ENCODE measurements around the gene PRPF40B.

PRPF40B gene

GRCh38 chr12:49647827-49648711 is 24.7 kb downstream of the PRPF40B start:
- no peak overlapping the region for H2BK120ac ChIP-seq (ENCODE audit: insufficient read depth, low read length, poor library complexity)
- no peak overlapping the region for H2BK12ac ChIP-seq (ENCODE audit: low read length)
- H4K12ac ChIP-seq (ENCODE audit: low read depth, low read length) = no peak overlapping the region
- no peak overlapping the region for H2AFZ ChIP-seq (ENCODE audit: insufficient read depth, low read length, poor library complexity)
- no peak overlapping the region for H3K18ac ChIP-seq (ENCODE audit: low read length)
- no peak overlapping the region for H3K23ac ChIP-seq (ENCODE audit: low read length)
- no peak overlapping the region for H4K8ac ChIP-seq (ENCODE audit: low read depth, low read length)
- H3K4me1 ChIP-seq (ENCODE audit: control insufficient read depth in 1 of 2, insufficient read depth in 2 of 2, low read length in 2 of 2) = peaks cover 10 to 15% of the 10 kb centered on the region in 2 experiments
- no peaks in the 10 kb centered on the region for H3K9me3 ChIP-seq (ENCODE audit: insufficient read depth, low read depth, low read length)
- H3K4me2 ChIP-seq (ENCODE audit: low read length) = no peak overlapping the region
- no peak overlapping the region for H4K91ac ChIP-seq (ENCODE audit: low read depth, low read length)
- H3K9ac ChIP-seq (ENCODE audit: low read length) = no peak overlapping the region
- H3K79me2 ChIP-seq (ENCODE audit: control insufficient read depth, insufficient read depth, low read length, poor library complexity) = no peaks in the 10 kb centered on the region
- no peak overlapping the region for H2BK5ac ChIP-seq (ENCODE audit: low read depth, low read length, poor library complexity)
- no peak overlapping the region for H3K4ac ChIP-seq (ENCODE audit: low read depth, low read length)
- DNase-seq = peak in 1 of 2 donors; percentile 51
- H3K4me3 ChIP-seq (ENCODE audit: low read depth, low read length) = no peak overlapping the region
- H3K27me3 ChIP-seq (ENCODE audit: insufficient read depth, low read length) = no peaks in the 10 kb centered on the region
- peaks cover 1% of the 10 kb centered on the region for H3K79me1 ChIP-seq (ENCODE audit: low read length)
- no peak overlapping the region for H3K14ac ChIP-seq (ENCODE audit: low read length)
- peaks cover 23 to 52% of the 10 kb centered on the region in 2 experiments for H3K36me3 ChIP-seq (ENCODE audit: control insufficient read depth in 1 of 2, insufficient read depth in 2 of 2, low read length in 2 of 2)
- WGBS (ENCODE audit: extremely low coverage, insufficient coverage, insufficient read length) = no CpG with 5 or more reads among the region's 15 CpGs
- H2AK5ac ChIP-seq (ENCODE audit: low read length) = no peak overlapping the region
- H3K27ac ChIP-seq (ENCODE audit: low read depth, low read length) = no peak overlapping the region

GRCh38 chr12:49648712-49649003 is 25.3 kb downstream of the PRPF40B start:
- Histone ChIP-seq H3K18ac (ENCODE audit: low read length) (no peak overlapping the region), H2BK5ac (ENCODE audit: low read depth, low read length, poor library complexity) (no peak overlapping the region), H3K4me3 (ENCODE audit: low read depth, low read length) (no peak overlapping the region), H4K8ac (ENCODE audit: low read depth, low read length) (no peak overlapping the region), H4K12ac (ENCODE audit: low read depth, low read length) (no peak overlapping the region), H2BK120ac (ENCODE audit: insufficient read depth, low read length, poor library complexity) (no peak overlapping the region), H3K79me1 (ENCODE audit: low read length) (no peaks in the 10 kb centered on the region), H3K4ac (ENCODE audit: low read depth, low read length) (no peak overlapping the region), H3K36me3 (ENCODE audit: control insufficient read depth in 1 of 2, insufficient read depth in 2 of 2, low read length in 2 of 2) (peaks cover 25 to 56% of the 10 kb centered on the region in 2 experiments), H2BK12ac (ENCODE audit: low read length) (no peak overlapping the region), H3K9me3 (ENCODE audit: insufficient read depth, low read depth, low read length) (no peaks in the 10 kb centered on the region), H2AK5ac (ENCODE audit: low read length) (no peak overlapping the region), H3K27ac (ENCODE audit: low read depth, low read length) (no peak overlapping the region), H3K14ac (ENCODE audit: low read length) (no peak overlapping the region), H2AFZ (ENCODE audit: insufficient read depth, low read length, poor library complexity) (no peak overlapping the region), H3K27me3 (ENCODE audit: insufficient read depth, low read length) (no peaks in the 10 kb centered on the region), H3K4me1 (ENCODE audit: control insufficient read depth in 1 of 2, insufficient read depth in 2 of 2, low read length in 2 of 2) (peaks cover 6 to 11% of the 10 kb centered on the region in 2 experiments), H3K4me2 (ENCODE audit: low read length) (no peak overlapping the region), H3K79me2 (ENCODE audit: control insufficient read depth, insufficient read depth, low read length, poor library complexity) (no peaks in the 10 kb centered on the region), H3K23ac (ENCODE audit: low read length) (no peak overlapping the region), H4K91ac (ENCODE audit: low read depth, low read length) (no peak overlapping the region), H3K9ac (ENCODE audit: low read length) (no peak overlapping the region)
- no CpG with 5 or more reads among the region's 3 CpGs for WGBS (ENCODE audit: extremely low coverage, insufficient coverage, insufficient read length)
- DNase-seq = no peak

- Histone ChIP-seq H3K4me2 (ENCODE audit: low read length) (no peak overlapping the region), H2BK12ac (ENCODE audit: low read length) (no peak overlapping the region), H3K4me1 (ENCODE audit: control insufficient read depth in 1 of 2, insufficient read depth in 2 of 2, low read length in 2 of 2) (peaks cover 0 to 4% of the 10 kb centered on the region in 2 experiments), H4K12ac (ENCODE audit: low read depth, low read length) (no peak overlapping the region), H3K9ac (ENCODE audit: low read length) (no peak overlapping the region), H3K14ac (ENCODE audit: low read length) (no peak overlapping the region), H3K23ac (ENCODE audit: low read length) (no peak overlapping the region), H3K4ac (ENCODE audit: low read depth, low read length) (no peak overlapping the region), H3K18ac (ENCODE audit: low read length) (no peak overlapping the region), H2AFZ (ENCODE audit: insufficient read depth, low read length, poor library complexity) (no peak overlapping the region), H2AK5ac (ENCODE audit: low read length) (no peak overlapping the region), H2BK120ac (ENCODE audit: insufficient read depth, low read length, poor library complexity) (no peak overlapping the region), H3K27ac (ENCODE audit: low read depth, low read length) (no peak overlapping the region), H3K4me3 (ENCODE audit: low read depth, low read length) (no peak overlapping the region), H4K8ac (ENCODE audit: low read depth, low read length) (no peak overlapping the region), H3K9me3 (ENCODE audit: insufficient read depth, low read depth, low read length) (no peaks in the 10 kb centered on the region), H3K27me3 (ENCODE audit: insufficient read depth, low read length) (no peaks in the 10 kb centered on the region), H3K79me1 (ENCODE audit: low read length) (no peaks in the 10 kb centered on the region), H3K36me3 (ENCODE audit: control insufficient read depth in 1 of 2, insufficient read depth in 2 of 2, low read length in 2 of 2) (peaks cover 23 to 51% of the 10 kb centered on the region in 2 experiments), H2BK5ac (ENCODE audit: low read depth, low read length, poor library complexity) (no peak overlapping the region), H4K91ac (ENCODE audit: low read depth, low read length) (no peak overlapping the region), H3K79me2 (ENCODE audit: control insufficient read depth, insufficient read depth, low read length, poor library complexity) (no peaks in the 10 kb centered on the region)
- DNase-seq = no peak
- no CpG with 5 or more reads among the region's 11 CpGs for WGBS (ENCODE audit: extremely low coverage, insufficient coverage, insufficient read length)
These were observed 26.1 kb downstream of the PRPF40B start for GRCh38 chr12:49649445-49649844.

- Histone ChIP-seq H3K4me2 (ENCODE audit: low read length) (no peak overlapping the region), H2BK120ac (ENCODE audit: insufficient read depth, low read length, poor library complexity) (no peak overlapping the region), H4K8ac (ENCODE audit: low read depth, low read length) (no peak overlapping the region), H2BK5ac (ENCODE audit: low read depth, low read length, poor library complexity) (no peak overlapping the region), H3K9me3 (ENCODE audit: insufficient read depth, low read depth, low read length) (no peaks in the 10 kb centered on the region), H3K18ac (ENCODE audit: low read length) (no peak overlapping the region), H3K4me3 (ENCODE audit: low read depth, low read length) (no peak overlapping the region), H3K14ac (ENCODE audit: low read length) (no peak overlapping the region), H3K27me3 (ENCODE audit: insufficient read depth, low read length) (no peaks in the 10 kb centered on the region), H2AFZ (ENCODE audit: insufficient read depth, low read length, poor library complexity) (no peak overlapping the region), H4K12ac (ENCODE audit: low read depth, low read length) (no peak overlapping the region), H3K36me3 (ENCODE audit: control insufficient read depth in 1 of 2, insufficient read depth in 2 of 2, low read length in 2 of 2) (peaks cover 23 to 51% of the 10 kb centered on the region in 2 experiments), H3K4me1 (ENCODE audit: control insufficient read depth in 1 of 2, insufficient read depth in 2 of 2, low read length in 2 of 2) (peaks cover 0 to 2% of the 10 kb centered on the region in 2 experiments), H3K4ac (ENCODE audit: low read depth, low read length) (no peak overlapping the region), H3K79me2 (ENCODE audit: control insufficient read depth, insufficient read depth, low read length, poor library complexity) (no peaks in the 10 kb centered on the region), H2BK12ac (ENCODE audit: low read length) (no peak overlapping the region), H4K91ac (ENCODE audit: low read depth, low read length) (no peak overlapping the region), H2AK5ac (ENCODE audit: low read length) (no peak overlapping the region), H3K9ac (ENCODE audit: low read length) (no peak overlapping the region), H3K27ac (ENCODE audit: low read depth, low read length) (no peak overlapping the region), H3K79me1 (ENCODE audit: low read length) (no peaks in the 10 kb centered on the region), H3K23ac (ENCODE audit: low read length) (no peak overlapping the region)
- WGBS (ENCODE audit: extremely low coverage, insufficient coverage, insufficient read length) = no CpG with 5 or more reads among the region's 5 CpGs
- DNase-seq = peak in 1 of 2 donors; percentile 43
These were observed 26.5 kb downstream of the PRPF40B start for GRCh38 chr12:49649892-49650291.
